H1 (cell line): ENCODE measurements around the gene DACT3. TPM values are rescaled to one million over a fixed set of nuclear protein-coding genes. Genes with fewer than 3 reads are reported as not detected.

ENCODE experiments used
- CTCF ChIA-PET: fragments of 300-600 bp; sonication (Branson Sonifier 250); formaldehyde crosslinking; loops from one replicate; lab custom pipeline; 2021; ENCODE audit not compliant: partially characterized antibody; lab: Charles Lee
- POLR2A ChIA-PET: fragments of 300-600 bp; sonication (Branson Sonifier 250); formaldehyde crosslinking; loops from one replicate; lab custom pipeline; 2021; ENCODE audit warnings: inconsistent platforms; ENCODE audit not compliant: partially characterized antibody; lab: Charles Lee
- DNase-seq, 2 experiments: peaks; one replicate each; pipeline versions ENCODE4 v3.0.0 to v3.0.0-alpha.2; 2010 to 2022; ENCODE audit warnings: low spot score in 2 of 2, low read depth in 1 of 2, mixed read lengths in 1 of 2
- FAIRE-seq: peaks from 2 replicates; lab custom pipeline; 2011; peaks lifted over from hg19 to GRCh38; lab: Jason Lieb, UNC
- H2AFZ ChIP-seq: 2 replicates; pipeline ENCODE4 v1.8.1; 2012; ENCODE audit warnings: low read length, inconsistent platforms
- H2AK5ac ChIP-seq: 2 replicates; pipeline ENCODE4 v1.6.1; 2013; ENCODE audit warnings: low read depth, low read length
- H2BK120ac ChIP-seq: replicated peaks from 2 replicates; pipeline ENCODE3; 2013; ENCODE audit warnings: low read depth, low read length, inconsistent platforms
- H2BK12ac ChIP-seq: 2 replicates; pipeline ENCODE4 v1.6.1; 2013; ENCODE audit warnings: low read depth, low read length
- H2BK15ac ChIP-seq: 2 replicates; pipeline ENCODE4 v1.6.1; 2013; ENCODE audit warnings: low read length
- H2BK20ac ChIP-seq: 2 replicates; pipeline ENCODE4 v1.6.1; 2013; ENCODE audit warnings: low read length
- H2BK5ac ChIP-seq: 2 replicates; pipeline ENCODE4 v1.6.1; 2013; ENCODE audit warnings: low read depth, low read length
- H3K14ac ChIP-seq: 2 replicates; pipeline ENCODE4 v1.6.1; 2013; ENCODE audit warnings: inconsistent platforms; ENCODE audit not compliant: insufficient read length
- H3K18ac ChIP-seq: 2 replicates; pipeline ENCODE4 v1.6.1; 2013; ENCODE audit warnings: low read length; ENCODE audit errors: extremely low read depth
- H3K23ac ChIP-seq: 2 replicates; pipeline ENCODE4 v1.6.1; 2013; ENCODE audit warnings: inconsistent platforms; ENCODE audit not compliant: insufficient read length
- H3K23me2 ChIP-seq: 2 replicates; pipeline ENCODE4 v1.6.1; 2013; ENCODE audit warnings: low read depth, low read length
- H3K27ac ChIP-seq: 2 replicates; pipeline ENCODE4 v1.6.1; 2011; ENCODE audit warnings: low read depth, low read length, inconsistent platforms
- H3K27me3 ChIP-seq, 4 experiments: replicated peaks in 1 of 4; 1 replicate in 1 of 4; 2 replicates in 3 of 4; pipeline versions ENCODE4 v1.6.1 to v1.8.1; 2011 to 2013; ENCODE audit warnings: low read length in 3 of 4, mild to moderate bottlenecking in 3 of 4, inconsistent platforms in 2 of 4, mixed read lengths in 2 of 4, moderate library complexity in 1 of 4; ENCODE audit not compliant: control insufficient read depth in 3 of 4, insufficient read depth in 3 of 4; ENCODE audit errors: extremely low read depth in 1 of 4
- H3K36me3 ChIP-seq, 4 experiments: 2 replicates each; pipeline versions ENCODE4 v1.6.1 to v1.8.1; 2011 to 2013; ENCODE audit warnings: mild to moderate bottlenecking in 4 of 4, low read length in 3 of 4, moderate library complexity in 2 of 4, control low read depth in 1 of 4, inconsistent platforms in 1 of 4; ENCODE audit not compliant: insufficient read depth in 4 of 4, control insufficient read depth in 2 of 4
- H3K4ac ChIP-seq: replicated peaks from 2 replicates; pipeline ENCODE3; 2013; ENCODE audit warnings: low read length, low read depth, mixed read lengths, inconsistent platforms; ENCODE audit not compliant: insufficient read length
- H3K4me1 ChIP-seq, 4 experiments: replicated peaks in 1 of 4; 1 replicate in 1 of 4; 2 replicates in 3 of 4; pipeline versions ENCODE4 v1.6.1 to v1.8.1; 2011 to 2013; ENCODE audit warnings: low read length in 3 of 4, inconsistent platforms in 2 of 4, mixed read lengths in 1 of 4; ENCODE audit not compliant: insufficient read depth in 4 of 4, control insufficient read depth in 3 of 4
- H3K4me2 ChIP-seq, 2 experiments: 2 replicates each; pipeline versions ENCODE4 v1.6.1 to v1.8.1; 2011 to 2013; ENCODE audit warnings: low read depth in 2 of 2, low read length in 2 of 2, control low read depth in 1 of 2, inconsistent platforms in 1 of 2, mild to moderate bottlenecking in 1 of 2; ENCODE audit not compliant: insufficient read depth in 1 of 2
- H3K4me3 ChIP-seq, 4 experiments: fragments of 200-600, 300-600 bp in 1 of 4; sonication (generic), shearing (Covaris generic), sonication (Bioruptor Twin) in 1 of 4; 2 replicates each; pipeline versions ENCODE4 v1.5.1 to v1.8.1; 2011 to 2016; ENCODE audit warnings: low read length in 4 of 4, low read depth in 3 of 4, control low read depth in 2 of 4, inconsistent platforms in 2 of 4, mild to moderate bottlenecking in 2 of 4, mixed read lengths in 1 of 4, moderate library complexity in 1 of 4; ENCODE audit not compliant: insufficient read depth in 2 of 4; ENCODE audit errors: extremely low read depth in 1 of 4
- H3K56ac ChIP-seq: replicated peaks from 2 replicates; pipeline ENCODE3; 2013; ENCODE audit warnings: low read depth, mild to moderate bottlenecking, mixed read lengths, low read length, inconsistent platforms; ENCODE audit not compliant: insufficient read length
- H3K79me1 ChIP-seq: 2 replicates; pipeline ENCODE4 v1.6.1; 2013; ENCODE audit warnings: low read depth, low read length, control low read depth
- H3K79me2 ChIP-seq, 2 experiments: 2 replicates each; pipeline versions ENCODE4 v1.6.1 to v1.8.1; 2012 to 2013; ENCODE audit warnings: low read length in 2 of 2, mild to moderate bottlenecking in 2 of 2, inconsistent platforms in 1 of 2; ENCODE audit not compliant: insufficient read depth in 2 of 2, control insufficient read depth in 1 of 2
- H3K9ac ChIP-seq, 4 experiments: replicated peaks in 1 of 4; 1 replicate in 1 of 4; 2 replicates in 3 of 4; pipeline versions ENCODE4 v1.6.1 to v1.8.1; 2011 to 2013; ENCODE audit warnings: low read depth in 3 of 4, low read length in 3 of 4, control low read depth in 2 of 4, mild to moderate bottlenecking in 2 of 4, moderate library complexity in 2 of 4, inconsistent platforms in 1 of 4; ENCODE audit errors: extremely low read depth in 1 of 4
- H3K9me3 ChIP-seq, 2 experiments: 2 replicates each; pipeline versions ENCODE4 v1.6.1 to v1.8.1; 2012 to 2013; ENCODE audit warnings: mild to moderate bottlenecking in 2 of 2, moderate library complexity in 2 of 2, control low read depth in 1 of 2, inconsistent platforms in 1 of 2, low read depth in 1 of 2, low read length in 1 of 2, mixed read lengths in 1 of 2; ENCODE audit not compliant: insufficient read depth in 2 of 2
- H4K20me1 ChIP-seq, 2 experiments: replicated peaks in 1 of 2; 2 replicates each; pipeline versions ENCODE3 to v1.8.1; 2011 to 2013; ENCODE audit warnings: inconsistent platforms in 2 of 2, low read length in 2 of 2, mild to moderate bottlenecking in 1 of 2; ENCODE audit not compliant: insufficient read depth in 2 of 2, control insufficient read depth in 1 of 2
- H4K5ac ChIP-seq: 2 replicates; pipeline ENCODE4 v1.6.1; 2013; ENCODE audit warnings: low read length, low read depth, mixed read lengths, inconsistent platforms; ENCODE audit not compliant: insufficient read length
- H4K8ac ChIP-seq: 2 replicates; pipeline ENCODE4 v1.8.0; 2013; ENCODE audit warnings: mild to moderate bottlenecking, moderate library complexity, low read length, inconsistent platforms; ENCODE audit not compliant: insufficient read depth; ENCODE audit errors: extremely low read depth
- H4K91ac ChIP-seq: replicated peaks from 2 replicates; pipeline ENCODE3; 2013; ENCODE audit warnings: low read length, mixed read lengths, inconsistent platforms; ENCODE audit not compliant: insufficient read length
- POLR2A ChIP-seq, 2 experiments: IDR thresholded peaks; 1 replicate in 1 of 2; 2 replicates in 1 of 2; pipeline ENCODE4 v1.6.1; 2011; ENCODE audit warnings: low read depth in 2 of 2, low read length in 2 of 2, mild to moderate bottlenecking in 2 of 2; ENCODE audit errors: control extremely low read depth in 1 of 2
- TAF1 ChIP-seq: IDR thresholded peaks from 2 replicates; pipeline ENCODE4 v1.6.1; 2011; ENCODE audit warnings: mild to moderate bottlenecking, low read depth, low read length
- TBP ChIP-seq: IDR thresholded peaks from 2 replicates; pipeline ENCODE4 v1.6.1; 2011; ENCODE audit warnings: low read depth, low read length, improper control_type of control experiment
- TEAD4 ChIP-seq: IDR thresholded peaks from 2 replicates; pipeline ENCODE4 v1.6.1; 2012; ENCODE audit warnings: low read depth, low read length, inconsistent platforms, mixed read lengths
- WGBS, 2 experiments: shearing (Covaris generic) in 1 of 2; methylation state at CpG; one replicate each; pipeline versions ENCODE4 v1.1.6 to v1.1.7; 2013 to 2015; ENCODE audit warnings: low lambda C conversion rate in 2 of 2, mixed read lengths in 2 of 2, inconsistent platforms in 1 of 2, low coverage in 1 of 2, missing lambda C conversion rate in 1 of 2; ENCODE audit not compliant: insufficient replicate concordance in 2 of 2, insufficient coverage in 1 of 2, insufficient read length in 1 of 2; ENCODE audit errors: extremely low coverage in 1 of 2, missing lambda C conversion rate in 1 of 2; 5-methylcytosine and 5-hydroxymethylcytosine counted together
- polyA plus RNA-seq, 7 experiments: library from polyadenylated mRNA; depleted of rRNA in 3 of 7; stranded (reverse) in 5 of 7; unstranded in 2 of 7; fragments of >200 nt in 5 of 7; fragments of 200-250 nt in 2 of 7; gene quantifications; 1 replicate in 5 of 7; 2 replicates in 1 of 7; 4 replicates in 1 of 7; pipeline versions ENCODE4 v1.2.1 to v1.2.3, GENCODE V29; 2011 to 2013; ENCODE audit warnings: missing spikeins in 2 of 7, mixed read lengths in 2 of 7
- total RNA-seq: library from RNA; stranded (reverse); fragmentation: NEBNext Ultra II Directional; extraction: Animal tissue kit (Norgen Biotek cat#: 25700); gene quantifications from 2 replicates; pipeline ENCODE4 v1.2.1, GENCODE V29; 2021

DACT3 gene
- total and polyA plus RNA-seq, 2 of the 8 experiments (the other 6 are each of a cell fraction or from before 2014, with no cell fraction given), result 1.8 to 2.0 TPM

- Histone ChIP-seq H3K4ac (no peak overlapping the region), H2BK12ac (no peak overlapping the region), H2AFZ (no peak overlapping the region), H4K5ac (no peak overlapping the region), H3K4me1 (peaks cover 0 to 9% (median 5%) of the 10 kb centered on the region in 4 experiments; a peak in 4 of 7 replicates), H3K9me3 (no peaks in the 10 kb centered on the region), H2AK5ac (no peak overlapping the region), H4K20me1 (peaks cover 0 to 2% of the 10 kb centered on the region in 2 experiments), H3K18ac (no peak overlapping the region), H3K27me3 (no peaks in the 10 kb centered on the region), H4K8ac (no peak overlapping the region), H2BK120ac (no peak overlapping the region), H3K23ac (no peak overlapping the region), H3K4me2 (no peak overlapping the region), H2BK15ac (no peak overlapping the region), H2BK5ac (0 out of 2 replicates have a peak overlapping the region, but pooled peaks have one; percentile 15), H3K56ac (no peak overlapping the region), H3K79me2 (peaks cover 0 to 16% of the 10 kb centered on the region in 2 experiments; a peak in 2 of 4 replicates), H3K36me3 (peaks cover 0 to 25% (median 6%) of the 10 kb centered on the region in 4 experiments; a peak in 5 of 8 replicates), H3K9ac (no peak overlapping the region), H3K27ac (no peak overlapping the region), H4K91ac (no peak overlapping the region), H3K4me3 (no peak overlapping the region), H3K23me2 (peaks cover 6% of the 10 kb centered on the region; the same call in 1 of the 2 replicates), H3K14ac (no peak overlapping the region), H3K79me1 (no peaks in the 10 kb centered on the region), H2BK20ac (no peak overlapping the region)
- ChIA-PET CTCF (interaction anchor here (0.6 to 7.5 kb wide), 10 partner anchors 11 to 1335 kb away, joined by 3 to 46 read pairs (median 4); no protein-coding TSS in a partner anchor), POLR2A (interaction anchor here (0.7 to 2.3 kb wide), 12 partner anchors 9 to 78 kb away, joined by 3 to 8 read pairs (median 3); partner anchors contain the start of genes FKRP and SLC1A5)
- FAIRE-seq, result no peak
- WGBS, 2 experiments, result 72% methylated on average over 15 of the region's 25 CpGs; no CpG with 5 or more reads in 1 of the 2 experiments
- TF ChIP-seq TEAD4 (no peak), TBP (peak; percentile 71; the same call in 1 of the 2 replicates), POLR2A (IDR thresholded peaks at IDR 0.05; ENCODE audit: control extremely low read depth in 1 of 2, low read depth in 2 of 2, low read length in 2 of 2) (peak in 1 of 2 experiments; percentile 64; a peak in 1 of 3 replicates), TAF1 (peak; percentile 65; the same call in 1 of the 2 replicates)
- DNase-seq, result peak; percentile 78 to 80
These were observed 49.7 kb upstream of the DACT3 start for GRCh38 chr19:46710687-46711086.
